MM.1S (cell line): Measurements from ENCODE around the gene TNNC2.
"Not testable (repeated sequence)": the region's sequence is repeated elsewhere in the genome, so short reads cannot be mapped to it uniquely, and the experiment has no call there.

Source experiments
- DNase-seq: peaks from one replicate; pipeline ENCODE4 v3.0.0-alpha.2; 2015
- H2AFZ ChIP-seq: fragments of 300-600 bp; sonication (generic); 2 replicates; pipeline ENCODE4 v1.6.0; 2016; ENCODE audit warnings: antibody characterized with exemption, low read length
- H3F3A ChIP-seq: fragments of 300-600 bp; sonication (generic); 2 replicates; pipeline ENCODE4 v1.6.1; 2016; ENCODE audit warnings: mild to moderate bottlenecking, antibody characterized with exemption, low read length, moderate library complexity, mixed read lengths; ENCODE audit not compliant: insufficient read depth
- H3K27ac ChIP-seq: fragments of 300-600 bp; sonication (generic); 2 replicates; pipeline ENCODE4 v1.5.1; 2016; ENCODE audit warnings: mild to moderate bottlenecking, low read length
- H3K27me3 ChIP-seq: fragments of 300-600 bp; sonication (generic); replicated peaks from 2 replicates; pipeline ENCODE4 v1.6.0; 2016; ENCODE audit warnings: low read length; ENCODE audit not compliant: insufficient read depth
- H3K36me3 ChIP-seq: fragments of 300-600 bp; sonication (generic); replicated peaks from 2 replicates; pipeline ENCODE4 v1.6.1; 2016; ENCODE audit warnings: mild to moderate bottlenecking, low read length, mixed read lengths; ENCODE audit not compliant: insufficient read depth
- H3K4me1 ChIP-seq: fragments of 300-600 bp; sonication (generic); 2 replicates; pipeline ENCODE4 v1.6.1; 2016; ENCODE audit warnings: low read length, mixed read lengths
- H3K4me2 ChIP-seq: fragments of 300-600 bp; sonication (generic); 2 replicates; pipeline ENCODE4 v1.6.0; 2016; ENCODE audit warnings: low read depth, low read length
- H3K4me3 ChIP-seq: fragments of 300-600 bp; sonication (generic); 2 replicates; pipeline ENCODE4 v1.5.1; 2016; ENCODE audit warnings: low read length, mixed read lengths
- H3K79me2 ChIP-seq: fragments of 300-600 bp; sonication (generic); 2 replicates; pipeline ENCODE4 v1.6.1; 2016; ENCODE audit warnings: mixed run types, low read length, mixed read lengths
- H3K9ac ChIP-seq: fragments of 300-600 bp; sonication (generic); 2 replicates; pipeline ENCODE4 v1.6.1; 2016; ENCODE audit warnings: low read length, mixed read lengths
- H3K9me2 ChIP-seq: fragments of 300-600 bp; sonication (generic); replicated peaks from 2 replicates; pipeline ENCODE4 v1.6.1; 2016; ENCODE audit warnings: mild to moderate bottlenecking, low read length, mixed read lengths; ENCODE audit not compliant: insufficient read depth
- H3K9me3 ChIP-seq: fragments of 300-600 bp; sonication (generic); replicated peaks from 2 replicates; pipeline ENCODE4 v1.6.1; 2016; ENCODE audit warnings: mild to moderate bottlenecking, low read length, mixed read lengths; ENCODE audit not compliant: insufficient read depth
- H4K20me1 ChIP-seq: fragments of 300-600 bp; sonication (generic); 2 replicates; pipeline ENCODE4 v1.6.1; 2016; ENCODE audit warnings: mild to moderate bottlenecking, low read length, moderate library complexity, mixed read lengths; ENCODE audit not compliant: insufficient read depth
- CTCF ChIP-seq: fragments of 300-600 bp; sonication (generic); IDR thresholded peaks from 2 replicates; pipeline ENCODE4 v1.5.1; 2016; ENCODE audit warnings: antibody characterized with exemption, low read length, mixed read lengths
- EZH2 ChIP-seq: fragments of 300-600 bp; sonication (generic); optimal IDR thresholded peaks from 2 replicates; pipeline ENCODE3; 2017; ENCODE audit warnings: low read depth, mild to moderate bottlenecking, antibody characterized with exemption, low read length, mixed read lengths
- EZH2phosphoT487 ChIP-seq: fragments of 300-600 bp; sonication (generic); IDR thresholded peaks from 2 replicates; pipeline ENCODE4 v1.6.1; 2018; ENCODE audit warnings: antibody characterized with exemption, low read length

TNNC2 gene

GRCh38 chr20:45827030-45827652, at the start of gene TNNC2:
TNNC2 (minus strand) TSS chr20:45827312; CDS start chr20:45827248, 64 bp downstream.
- Histone ChIP-seq H2AFZ (no peak within 1 kb of the TSS), H3K9ac (no peak within 1 kb of the TSS), H3K27me3 (no peaks in the 10 kb centered on the region), H3K79me2 (no peaks in the 10 kb centered on the region), H3K27ac (no peak within 1 kb of the TSS), H3K4me3 (no peak within 1 kb of the TSS), H3F3A (no peaks in the 10 kb centered on the region), H4K20me1 (no peaks in the 10 kb centered on the region), H3K9me3 (no peaks in the 10 kb centered on the region), H3K4me2 (no peak within 1 kb of the TSS), H3K36me3 (no peaks in the 10 kb centered on the region), H3K4me1 (no peaks in the 10 kb centered on the region), H3K9me2 (no peaks in the 10 kb centered on the region)
- no peak for DNase-seq
- TF ChIP-seq EZH2phosphoT487 = no peak
- no peak for TF ChIP-seq CTCF
- no peak for TF ChIP-seq EZH2

GRCh38 chr20:45874576-45874975, 47.5 kb upstream of the TNNC2 start:
- no peak for DNase-seq
- no peak for TF ChIP-seq EZH2phosphoT487
- TF ChIP-seq EZH2 = no peak
- no peak for TF ChIP-seq CTCF
- H2AFZ ChIP-seq = no peak overlapping the region

DNA sequence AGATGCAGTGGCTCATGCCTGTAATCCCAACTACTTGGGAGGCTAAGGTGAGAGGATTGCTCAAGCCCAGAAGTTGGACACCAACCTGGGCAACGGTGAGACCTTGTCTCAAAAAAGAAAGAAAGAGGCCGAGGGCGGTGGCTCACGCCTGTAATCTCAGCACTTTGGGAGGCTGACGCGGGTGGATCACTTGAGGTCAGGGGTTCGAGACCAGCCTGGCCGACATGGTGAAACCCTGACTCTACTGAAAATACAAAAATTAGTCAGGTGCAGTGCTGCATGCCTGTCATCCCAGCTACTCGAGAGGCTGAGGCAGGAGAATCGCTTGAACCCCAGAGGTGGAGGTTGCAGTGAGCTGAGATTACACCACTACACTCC, 47.0 kb upstream of the TNNC2 start:
- H3K4me1 ChIP-seq, DNase-seq, H3K79me2 ChIP-seq, H3F3A ChIP-seq, H2AFZ ChIP-seq, H3K36me3 ChIP-seq, H3K27me3 ChIP-seq, H3K9ac ChIP-seq, H3K4me3 ChIP-seq, H3K4me2 ChIP-seq, H3K9me3 ChIP-seq, H3K27ac ChIP-seq, H3K9me2 ChIP-seq, H4K20me1 ChIP-seq: not testable (repeated sequence)

More at GRCh38 chr20:45874576-45874975, 47.5 kb upstream of the TNNC2 start:
- Histone ChIP-seq H3K9me3 (no peaks in the 10 kb centered on the region), H3K4me2 (no peak overlapping the region), H3K36me3 (no peaks in the 10 kb centered on the region), H3K4me3 (no peak overlapping the region), H3K9me2 (no peaks in the 10 kb centered on the region), H3K9ac (no peak overlapping the region), H3F3A (no peaks in the 10 kb centered on the region), H3K27me3 (no peaks in the 10 kb centered on the region), H3K4me1 (no peaks in the 10 kb centered on the region), H3K79me2 (no peaks in the 10 kb centered on the region), H4K20me1 (no peaks in the 10 kb centered on the region), H3K27ac (no peak overlapping the region)

GRCh38 chr20:45873409-45874103, 46.4 kb upstream of the TNNC2 start:
- H3K4me1 ChIP-seq = no peaks in the 10 kb centered on the region
- H4K20me1 ChIP-seq = no peaks in the 10 kb centered on the region
- no peak for DNase-seq
- no peaks in the 10 kb centered on the region for H3K36me3 ChIP-seq
- H3K79me2 ChIP-seq = no peaks in the 10 kb centered on the region
- H3K4me2 ChIP-seq = no peak overlapping the region
- H3K9me3 ChIP-seq = no peaks in the 10 kb centered on the region
- TF ChIP-seq EZH2 = no peak
- no peak for TF ChIP-seq CTCF
- TF ChIP-seq EZH2phosphoT487 = no peak
- no peaks in the 10 kb centered on the region for H3K9me2 ChIP-seq
- H3K27me3 ChIP-seq = no peaks in the 10 kb centered on the region
- no peak overlapping the region for H3K9ac ChIP-seq
- H3F3A ChIP-seq = no peaks in the 10 kb centered on the region
- H3K27ac ChIP-seq = no peak overlapping the region
- no peak overlapping the region for H3K4me3 ChIP-seq
- no peak overlapping the region for H2AFZ ChIP-seq
